ENCODE results near the gene CHN1. TPM values are rescaled to one million over a fixed set of nuclear protein-coding genes. Genes with fewer than 3 reads are reported as not detected.

CHN1 gene
- total RNA-seq, 6 donors from 2014 or later = 7.2 to 27.1 (median 11.0) TPM

DNA sequence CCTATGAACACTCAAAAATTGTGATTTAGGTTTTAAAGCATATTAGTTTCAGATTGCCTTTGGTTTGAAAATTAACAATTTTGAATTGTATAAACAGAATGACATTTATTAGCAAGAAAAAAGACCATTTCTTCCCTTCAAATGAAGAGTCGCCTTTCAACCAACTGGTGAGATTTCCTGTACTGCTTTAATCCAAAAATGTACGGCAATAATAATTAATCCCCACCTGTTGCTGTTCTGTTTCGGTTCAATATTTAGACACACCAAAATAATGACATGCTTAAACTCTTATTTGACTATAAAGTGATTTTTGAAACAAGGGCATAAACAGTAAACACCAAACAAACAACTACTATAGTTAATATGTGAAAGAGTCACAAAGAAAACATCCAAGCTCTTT lies 39.6 kb downstream of the CHN1 start:
- DNase-seq = no peak
- peak overlapping the region in 1 of 4 donors; percentile 54 for H3K27ac ChIP-seq
- ATAC-seq (ENCODE audit: low FRiP score in 2 of 2) = no peak

DNA sequence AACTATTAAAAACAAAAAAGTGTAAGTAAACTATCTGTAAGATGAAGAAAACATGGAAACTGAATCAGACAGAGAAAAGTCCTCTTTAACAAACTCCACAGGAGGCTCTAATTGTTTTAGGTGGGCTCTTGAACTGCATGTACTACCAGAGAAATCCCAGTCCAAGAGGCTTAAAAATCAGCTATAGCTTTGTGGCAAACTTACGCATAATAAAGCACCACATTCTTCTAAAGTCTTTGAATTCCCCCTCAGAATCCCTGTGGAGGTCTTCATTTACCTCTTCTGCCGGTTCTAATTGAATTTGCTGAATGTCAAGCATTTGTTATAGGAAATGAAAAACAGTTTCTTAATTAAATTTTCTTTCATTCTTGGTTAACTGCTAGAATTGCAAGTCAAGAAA lies 40.8 kb downstream of the CHN1 start:
- TF ChIP-seq, protein P1, sequence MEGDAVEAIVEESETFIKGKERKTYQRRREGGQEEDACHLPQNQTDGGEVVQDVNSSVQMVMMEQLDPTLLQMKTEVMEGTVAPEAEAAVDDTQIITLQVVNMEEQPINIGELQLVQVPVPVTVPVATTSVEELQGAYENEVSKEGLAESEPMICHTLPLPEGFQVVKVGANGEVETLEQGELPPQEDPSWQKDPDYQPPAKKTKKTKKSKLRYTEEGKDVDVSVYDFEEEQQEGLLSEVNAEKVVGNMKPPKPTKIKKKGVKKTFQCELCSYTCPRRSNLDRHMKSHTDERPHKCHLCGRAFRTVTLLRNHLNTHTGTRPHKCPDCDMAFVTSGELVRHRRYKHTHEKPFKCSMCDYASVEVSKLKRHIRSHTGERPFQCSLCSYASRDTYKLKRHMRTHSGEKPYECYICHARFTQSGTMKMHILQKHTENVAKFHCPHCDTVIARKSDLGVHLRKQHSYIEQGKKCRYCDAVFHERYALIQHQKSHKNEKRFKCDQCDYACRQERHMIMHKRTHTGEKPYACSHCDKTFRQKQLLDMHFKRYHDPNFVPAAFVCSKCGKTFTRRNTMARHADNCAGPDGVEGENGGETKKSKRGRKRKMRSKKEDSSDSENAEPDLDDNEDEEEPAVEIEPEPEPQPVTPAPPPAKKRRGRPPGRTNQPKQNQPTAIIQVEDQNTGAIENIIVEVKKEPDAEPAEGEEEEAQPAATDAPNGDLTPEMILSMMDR (IDR thresholded peaks at IDR 0.05) = no peak
- no peak for TF ChIP-seq POLR2AphosphoS5 (IDR thresholded peaks at IDR 0.05)
- no peaks in the 10 kb centered on the region for H3K27me3 ChIP-seq
- H3K4me3 ChIP-seq = no peak overlapping the region
- H3K4me1 ChIP-seq = peaks cover 0 to 5% (median 0%) of the 10 kb centered on the region in 4 donors
- ATAC-seq (ENCODE audit: low FRiP score in 2 of 2) (no peak), DNase-seq (no peak)
- no peaks in the 10 kb centered on the region for H3K36me3 ChIP-seq
- H3K9me3 ChIP-seq = no peaks in the 10 kb centered on the region
- no peak overlapping the region for H3K27ac ChIP-seq
- 97% methylated on average over 2 of the region's 2 CpGs for WGBS, 2 donors

More for the DNA sequence above, 39.6 kb downstream of the CHN1 start:
- no peaks in the 10 kb centered on the region for H3K27me3 ChIP-seq
- no peaks in the 10 kb centered on the region for H3K9me3 ChIP-seq
- TF ChIP-seq POLR2A (IDR thresholded peaks at IDR 0.05) = no peak
- TF ChIP-seq, protein P1 (IDR thresholded peaks at IDR 0.05) = no peak
- no peak for TF ChIP-seq POLR2AphosphoS5 (IDR thresholded peaks at IDR 0.05)
- TF ChIP-seq EP300 (IDR thresholded peaks at IDR 0.05) = no peak
- 75 to 78% methylated on average over 3 of the region's 3 CpGs for WGBS, 2 donors
- H3K4me1 ChIP-seq = peaks cover 0 to 5% (median 0%) of the 10 kb centered on the region in 4 donors
- H3K36me3 ChIP-seq = no peaks in the 10 kb centered on the region
- H3K4me3 ChIP-seq = no peak overlapping the region

DNA sequence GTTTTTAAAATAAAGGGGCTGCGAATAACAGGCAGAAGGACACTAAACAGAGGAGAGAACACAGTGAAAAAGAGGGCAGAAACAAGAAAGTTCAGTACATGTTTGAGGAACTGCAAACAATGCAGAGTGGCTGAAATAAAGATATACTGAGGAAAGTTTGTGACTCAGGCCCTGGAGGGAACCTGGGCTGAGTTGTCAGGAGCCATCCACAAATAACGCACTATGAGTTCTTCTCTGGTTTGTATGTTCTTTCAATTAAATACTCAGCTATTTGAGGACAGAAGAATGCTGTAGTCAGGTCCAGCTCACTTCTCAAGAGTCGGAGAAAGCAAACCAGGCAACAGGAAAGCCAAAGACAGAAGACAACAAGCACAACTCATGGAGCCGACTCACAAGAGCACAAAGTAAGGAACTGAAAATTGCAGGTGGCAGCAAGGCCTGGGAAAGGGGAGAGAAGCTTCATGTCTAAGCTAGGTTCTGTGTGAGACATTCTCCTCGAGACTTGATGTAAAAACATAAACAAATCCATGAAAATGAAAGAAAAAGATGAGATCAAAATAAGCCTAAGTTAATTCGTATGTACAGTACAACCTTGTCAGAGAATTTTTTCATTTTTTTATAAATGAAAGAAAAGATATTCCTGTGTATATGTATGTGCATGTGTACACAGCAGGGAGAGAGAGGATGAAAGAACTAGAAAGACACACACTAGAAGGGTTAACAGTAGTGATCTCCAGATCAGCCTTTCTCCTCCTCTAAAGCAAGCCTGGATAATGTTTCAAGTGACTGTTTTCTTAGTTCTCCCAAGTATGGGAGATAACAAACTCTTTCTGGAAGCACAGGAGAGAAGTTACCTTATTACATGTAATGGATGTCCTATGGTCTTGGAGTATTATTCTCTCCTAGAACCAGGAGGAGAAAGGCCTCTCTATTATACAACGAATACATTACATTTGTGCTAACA lies 41.5 kb downstream of the CHN1 start:
- Histone ChIP-seq H3K36me3 (no peaks in the 10 kb centered on the region), H3K4me1 (peaks cover 0 to 5% (median 0%) of the 10 kb centered on the region in 4 donors), H3K27me3 (no peaks in the 10 kb centered on the region), H3K27ac (no peak overlapping the region), H3K9me3 (no peaks in the 10 kb centered on the region), H3K4me3 (no peak overlapping the region)
- TF ChIP-seq, protein P1 (IDR thresholded peaks at IDR 0.05) = no peak
- no peak for TF ChIP-seq POLR2AphosphoS5 (IDR thresholded peaks at IDR 0.05)
- TF ChIP-seq EP300 (IDR thresholded peaks at IDR 0.05) = no peak
- no peak for TF ChIP-seq POLR2A (IDR thresholded peaks at IDR 0.05)
- DNase-seq (no peak), ATAC-seq (ENCODE audit: low FRiP score in 2 of 2) (no peak)
- WGBS, 2 donors = 93 to 94% methylated on average over 7 of the region's 7 CpGs

DNA sequence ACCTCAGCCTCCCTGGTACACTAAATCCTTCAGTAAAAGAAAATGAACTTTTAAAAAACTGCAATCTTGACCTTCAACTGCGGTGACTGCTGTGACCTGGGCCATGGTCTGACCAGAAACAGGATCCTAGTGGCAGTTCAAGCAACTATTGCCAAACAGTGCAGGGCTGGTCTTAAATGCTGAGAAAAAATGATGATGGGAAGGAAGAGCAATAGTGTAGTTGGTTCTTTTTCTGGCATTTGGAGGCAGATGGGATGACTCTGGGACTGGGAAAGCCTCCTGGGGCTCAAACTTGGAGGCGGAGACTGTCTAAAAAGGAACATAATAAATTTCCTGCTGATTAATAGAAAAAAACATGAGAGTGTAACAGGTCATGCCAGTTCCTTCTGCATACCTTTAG lies 45.4 kb downstream of the CHN1 start:
- ATAC-seq (ENCODE audit: low FRiP score in 2 of 2) = no peak
- H3K27ac ChIP-seq = no peak overlapping the region
- TF ChIP-seq POLR2A (IDR thresholded peaks at IDR 0.05) = no peak
- TF ChIP-seq POLR2AphosphoS5 (IDR thresholded peaks at IDR 0.05) = no peak
- TF ChIP-seq, protein P1 (IDR thresholded peaks at IDR 0.05) = no peak
- no peak for TF ChIP-seq EP300 (IDR thresholded peaks at IDR 0.05)
- no peaks in the 10 kb centered on the region for H3K27me3 ChIP-seq
- H3K36me3 ChIP-seq = no peaks in the 10 kb centered on the region
- no peak overlapping the region for H3K4me3 ChIP-seq
- no peak for DNase-seq
- 84 to 94% methylated on average over 2 of the region's 2 CpGs for WGBS, 2 donors
- H3K9me3 ChIP-seq = no peaks in the 10 kb centered on the region
- H3K4me1 ChIP-seq = no peaks in the 10 kb centered on the region

Measured in upper lobe of left lung (tissue), 6 donors.